ENCODE measurements around the gene AFF3.
A peak's percentile ranks its signal among the peaks of the same experiment; 100 is the strongest.

GRCh38 chr2:99607861-99608491 lies 534.4 kb downstream of the AFF3 start:
- peak in 1 of 2 donors; percentile 23 for TF ChIP-seq CTCF (conservative IDR thresholded peaks at IDR 0.05 in 1 of 2, IDR thresholded peaks at IDR 0.05 in 1 of 2; ENCODE audit: low read depth in 1 of 2, low read length in 2 of 2)
- TF ChIP-seq EZH2 (IDR thresholded peaks at IDR 0.05; ENCODE audit: low read length, missing control alignments): no peak

Data from fibroblast of lung (primary cell).